ENCODE data around the gene ACTR3C.

The ACTR3C gene

DNA sequence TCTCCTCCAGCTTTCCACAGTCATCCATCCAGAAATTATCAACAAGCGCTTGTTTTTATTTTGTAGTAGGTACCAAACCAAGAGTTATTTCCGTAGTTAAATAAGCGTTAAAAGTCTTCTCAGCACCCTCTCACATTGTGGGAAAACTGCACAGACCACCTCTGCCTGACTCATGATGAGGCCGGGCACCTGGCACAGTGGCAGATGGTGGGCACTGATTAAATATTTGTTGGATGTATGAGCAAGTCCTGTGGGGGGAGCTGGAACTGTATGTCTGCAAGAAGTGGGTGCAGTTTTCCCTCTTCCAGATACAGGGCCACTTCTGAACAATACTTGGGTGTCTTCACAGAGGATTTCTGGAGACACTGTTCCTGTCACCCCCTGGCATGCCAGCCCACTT, 40.0 kb upstream of the ACTR3C start:
- no peak overlapping the region for H3K4me3 ChIP-seq (ENCODE audit: low read depth, low read length)
- no peak for DNase-seq (ENCODE audit: low read depth)
- TF ChIP-seq, protein P1, sequence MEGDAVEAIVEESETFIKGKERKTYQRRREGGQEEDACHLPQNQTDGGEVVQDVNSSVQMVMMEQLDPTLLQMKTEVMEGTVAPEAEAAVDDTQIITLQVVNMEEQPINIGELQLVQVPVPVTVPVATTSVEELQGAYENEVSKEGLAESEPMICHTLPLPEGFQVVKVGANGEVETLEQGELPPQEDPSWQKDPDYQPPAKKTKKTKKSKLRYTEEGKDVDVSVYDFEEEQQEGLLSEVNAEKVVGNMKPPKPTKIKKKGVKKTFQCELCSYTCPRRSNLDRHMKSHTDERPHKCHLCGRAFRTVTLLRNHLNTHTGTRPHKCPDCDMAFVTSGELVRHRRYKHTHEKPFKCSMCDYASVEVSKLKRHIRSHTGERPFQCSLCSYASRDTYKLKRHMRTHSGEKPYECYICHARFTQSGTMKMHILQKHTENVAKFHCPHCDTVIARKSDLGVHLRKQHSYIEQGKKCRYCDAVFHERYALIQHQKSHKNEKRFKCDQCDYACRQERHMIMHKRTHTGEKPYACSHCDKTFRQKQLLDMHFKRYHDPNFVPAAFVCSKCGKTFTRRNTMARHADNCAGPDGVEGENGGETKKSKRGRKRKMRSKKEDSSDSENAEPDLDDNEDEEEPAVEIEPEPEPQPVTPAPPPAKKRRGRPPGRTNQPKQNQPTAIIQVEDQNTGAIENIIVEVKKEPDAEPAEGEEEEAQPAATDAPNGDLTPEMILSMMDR (conservative IDR thresholded peaks at IDR 0.05; ENCODE audit: low read depth, low read length): no peak

DNA sequence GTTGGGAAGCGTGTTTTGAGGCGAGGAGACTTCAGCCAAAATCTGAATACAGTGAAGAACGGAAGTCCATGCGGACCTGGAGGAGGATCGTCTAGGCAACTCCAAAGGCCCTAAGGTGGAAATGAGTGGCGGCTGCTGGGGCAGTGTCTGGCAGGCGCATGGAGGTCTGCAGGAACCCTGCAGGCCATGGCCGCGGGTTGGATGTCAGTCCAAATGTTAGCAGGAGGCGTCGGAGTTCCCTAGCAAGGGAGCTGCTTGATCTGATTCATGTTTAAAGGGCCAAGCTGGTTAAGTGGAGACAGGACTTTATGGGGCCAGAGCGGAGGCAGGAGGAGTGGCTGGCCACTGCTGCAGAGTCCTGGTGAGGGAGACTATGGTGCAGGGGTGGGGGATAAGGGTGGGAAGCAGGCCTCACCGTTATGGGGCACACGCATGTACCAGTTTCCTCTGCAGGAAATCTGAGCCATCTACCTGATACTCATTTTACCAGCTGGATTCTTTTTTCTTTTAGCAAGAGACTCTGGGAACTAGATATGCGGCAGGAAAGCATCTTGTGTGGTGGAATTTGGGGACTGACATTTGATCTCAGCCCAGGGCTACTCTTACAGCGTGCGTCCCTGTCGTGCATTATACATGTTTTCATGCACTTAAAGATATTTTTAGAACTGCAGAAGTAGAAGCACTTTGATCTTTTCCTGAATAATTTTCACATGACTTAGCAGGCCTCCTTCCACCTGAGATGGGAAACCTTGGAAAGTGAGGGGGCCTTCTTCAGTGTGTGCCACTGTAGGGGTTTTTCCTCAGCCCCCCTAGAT, 38.7 kb upstream of the ACTR3C start:
- TF ChIP-seq, protein P1 (conservative IDR thresholded peaks at IDR 0.05; ENCODE audit: low read depth, low read length): no peak
- no peak overlapping the region for H3K4me3 ChIP-seq (ENCODE audit: low read depth, low read length)
- DNase-seq (ENCODE audit: low read depth): no peak

- no peak for DNase-seq (ENCODE audit: low read depth)
- TF ChIP-seq, protein P1 (conservative IDR thresholded peaks at IDR 0.05; ENCODE audit: low read depth, low read length): no peak
- H3K4me3 ChIP-seq (ENCODE audit: low read depth, low read length): no peak overlapping the region
These were observed 38.1 kb upstream of the ACTR3C start for GRCh38 chr7:150361402-150361801.

GRCh38 chr7:150360363-150361058, 37.2 kb upstream of the ACTR3C start:
- DNase-seq (ENCODE audit: low read depth): no peak
- H3K4me3 ChIP-seq (ENCODE audit: low read depth, low read length): no peak overlapping the region
- TF ChIP-seq, protein P1 (conservative IDR thresholded peaks at IDR 0.05; ENCODE audit: low read depth, low read length): no peak

DNA sequence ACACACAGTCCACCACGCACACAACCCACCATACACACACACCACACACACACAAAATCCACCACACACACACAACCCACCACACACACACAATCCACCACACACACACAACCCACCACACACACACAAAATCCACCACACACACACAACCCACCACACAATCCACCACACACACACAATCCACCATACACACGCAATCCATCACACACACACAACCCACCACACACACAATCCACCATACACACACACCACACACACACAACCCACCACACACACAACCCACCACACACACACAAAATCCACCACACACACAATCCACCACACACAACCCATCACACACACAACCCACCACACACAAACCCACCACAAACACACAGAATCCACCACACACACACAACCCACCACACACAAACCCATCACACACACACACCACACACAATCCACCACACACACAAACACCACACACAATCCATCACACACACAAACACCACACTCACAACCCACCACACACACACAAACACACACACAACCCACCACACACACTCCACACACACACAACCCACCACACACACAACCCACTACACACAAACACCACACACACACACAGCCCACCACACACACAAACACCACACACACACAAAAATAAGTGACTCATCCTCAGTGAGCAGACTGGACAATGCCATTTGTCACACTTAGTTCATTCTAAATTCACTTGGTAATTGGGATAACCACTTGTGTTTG, 36.4 kb upstream of the ACTR3C start:
- H3K4me3 ChIP-seq (ENCODE audit: low read depth, low read length): no peak overlapping the region
- TF ChIP-seq, protein P1 (conservative IDR thresholded peaks at IDR 0.05; ENCODE audit: low read depth, low read length): no peak
- DNase-seq (ENCODE audit: low read depth): no peak

- DNase-seq (ENCODE audit: low read depth): no peak
- TF ChIP-seq, protein P1 (conservative IDR thresholded peaks at IDR 0.05; ENCODE audit: low read depth, low read length): no peak
- no peak overlapping the region for H3K4me3 ChIP-seq (ENCODE audit: low read depth, low read length)
These were observed 35.8 kb upstream of the ACTR3C start for GRCh38 chr7:150358988-150359621.

Measured in choroid plexus epithelial cell (primary cell).